Ovary (tissue), 3 donors: ENCODE measurements around the gene TSTD2.

Experiments used
- CTCF ChIP-seq, 3 donors: fragments of 450-650 bp in 2 of 3; fragments of 200-600 bp in 1 of 3; IDR thresholded peaks; one replicate each; pipeline versions ENCODE4 v1.5.1 to v1.8.0; 2016 to 2022; ENCODE audit warnings: antibody characterized with exemption in 3 of 3, mild to moderate bottlenecking in 1 of 3
- EP300 ChIP-seq: sonication (generic); formaldehyde crosslinking; IDR thresholded peaks from one replicate; pipeline ENCODE4 v1.6.1; 2017; ENCODE audit warnings: antibody characterized with exemption
- POLR2A ChIP-seq: fragments of 450-650 bp; IDR thresholded peaks from one replicate; pipeline ENCODE4 v1.6.1; 2017; ENCODE audit warnings: antibody characterized with exemption, mild to moderate bottlenecking, moderate library complexity
- donor health status: DM: no; HTN: no; CAD: no.

- no peak for TF ChIP-seq CTCF (IDR thresholded peaks at IDR 0.05)
- TF ChIP-seq POLR2A: no peak
- no peak for TF ChIP-seq EP300
Measured at GRCh38 chr9:97561501-97561900, 71.7 kb downstream of the TSTD2 start.
